COLO668 (cell line): Measurements from ENCODE around the gene OLFML2A.
A peak's percentile ranks its signal among the peaks of the same experiment; 100 is the strongest.
"Not testable (repeated sequence)": the region's sequence is repeated elsewhere in the genome, so short reads cannot be mapped to it uniquely, and the experiment has no call there.

ENCODE experiments used
- DNase-seq: peaks from one replicate; lab custom pipeline; 2025; ENCODE audit not compliant: unreplicated experiment; lab: John Stamatoyannopoulos, UW

OLFML2A gene

DNA sequence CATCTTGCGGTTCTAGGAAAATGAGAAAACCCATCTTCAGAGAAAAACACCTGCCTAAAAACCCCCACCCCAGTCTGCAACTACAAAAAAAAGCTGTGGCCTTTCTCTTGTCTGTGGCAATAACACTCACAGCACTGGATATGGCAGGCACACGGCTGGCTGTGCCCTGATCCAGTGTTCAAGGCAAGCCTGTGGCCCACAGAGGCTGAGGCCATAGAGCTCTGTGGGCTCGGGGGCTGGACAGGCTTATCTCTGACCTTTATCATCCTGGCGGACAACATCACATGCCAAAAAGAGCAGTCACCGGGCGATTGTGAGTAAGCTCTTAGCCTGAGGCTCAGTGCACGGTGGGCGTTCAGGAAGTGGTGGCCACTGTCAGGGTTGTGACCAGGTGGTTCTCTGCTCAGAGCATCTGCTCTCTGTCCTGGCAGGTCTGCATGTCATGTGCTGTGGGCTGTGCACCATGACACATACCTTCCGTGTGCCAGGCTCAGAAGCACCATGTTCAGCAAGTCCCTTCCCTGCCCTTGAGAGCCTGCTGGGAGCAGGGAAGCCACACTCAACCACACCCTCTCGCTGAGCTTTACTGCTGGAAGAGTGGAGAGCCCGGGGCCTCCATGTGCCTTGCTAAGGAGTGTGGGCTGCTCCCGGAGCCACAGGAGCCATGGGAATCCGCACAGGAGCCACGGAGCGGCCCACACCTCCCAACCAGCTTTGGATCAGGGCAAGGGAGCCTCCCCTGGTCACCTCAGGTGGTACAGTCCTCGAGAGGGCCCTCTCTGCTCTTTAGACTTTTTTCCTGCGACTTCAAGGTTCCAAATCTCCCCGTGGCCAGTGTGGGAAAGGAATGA lies 41.7 kb downstream of the OLFML2A start:
- peak; percentile 25 for DNase-seq

DNA sequence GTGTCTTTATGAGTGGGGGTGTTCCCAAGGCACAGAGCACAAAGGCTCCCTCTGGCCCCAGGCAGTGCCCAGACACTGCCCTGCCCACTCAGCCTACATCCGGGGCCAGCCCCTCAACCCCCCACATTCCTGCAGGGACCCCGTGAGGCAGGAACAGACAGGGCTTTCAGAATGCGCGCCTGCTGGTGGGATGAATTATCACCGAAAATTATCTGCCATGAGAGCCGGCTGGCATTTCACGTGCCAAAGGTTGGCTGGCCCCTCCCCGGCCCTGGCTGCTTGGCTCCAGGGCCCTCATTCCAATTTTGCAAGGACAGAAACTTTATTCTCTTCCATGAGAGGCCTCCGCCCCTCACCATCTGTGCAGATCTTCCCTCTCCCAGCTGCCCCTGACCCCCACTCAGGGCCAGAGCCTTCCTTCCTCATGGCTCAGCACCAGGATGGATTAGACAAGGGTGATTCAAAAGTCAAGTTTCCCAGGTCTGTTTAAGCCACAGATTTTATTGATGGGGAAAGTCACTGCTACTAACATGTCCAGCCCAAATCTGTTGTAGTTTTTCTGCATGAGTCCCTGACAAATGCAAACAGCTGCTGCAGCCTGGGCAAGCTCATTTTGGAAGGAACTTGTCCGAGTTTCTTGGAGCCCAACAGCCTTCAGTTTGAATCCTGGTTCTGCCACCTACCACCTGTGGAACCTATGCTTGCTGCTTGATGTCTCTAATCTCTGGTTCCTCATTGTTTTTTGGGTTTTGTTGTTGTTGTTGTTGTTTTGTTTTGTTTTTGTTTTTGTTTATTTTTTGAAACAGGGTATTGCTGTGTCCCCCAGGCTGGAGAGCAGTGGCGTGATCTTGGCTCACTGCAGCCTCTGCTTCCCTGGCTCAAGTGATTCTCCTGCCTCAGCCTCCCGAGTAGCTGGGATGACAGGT lies 44.0 kb downstream of the OLFML2A start:
- DNase-seq = no peak

DNA sequence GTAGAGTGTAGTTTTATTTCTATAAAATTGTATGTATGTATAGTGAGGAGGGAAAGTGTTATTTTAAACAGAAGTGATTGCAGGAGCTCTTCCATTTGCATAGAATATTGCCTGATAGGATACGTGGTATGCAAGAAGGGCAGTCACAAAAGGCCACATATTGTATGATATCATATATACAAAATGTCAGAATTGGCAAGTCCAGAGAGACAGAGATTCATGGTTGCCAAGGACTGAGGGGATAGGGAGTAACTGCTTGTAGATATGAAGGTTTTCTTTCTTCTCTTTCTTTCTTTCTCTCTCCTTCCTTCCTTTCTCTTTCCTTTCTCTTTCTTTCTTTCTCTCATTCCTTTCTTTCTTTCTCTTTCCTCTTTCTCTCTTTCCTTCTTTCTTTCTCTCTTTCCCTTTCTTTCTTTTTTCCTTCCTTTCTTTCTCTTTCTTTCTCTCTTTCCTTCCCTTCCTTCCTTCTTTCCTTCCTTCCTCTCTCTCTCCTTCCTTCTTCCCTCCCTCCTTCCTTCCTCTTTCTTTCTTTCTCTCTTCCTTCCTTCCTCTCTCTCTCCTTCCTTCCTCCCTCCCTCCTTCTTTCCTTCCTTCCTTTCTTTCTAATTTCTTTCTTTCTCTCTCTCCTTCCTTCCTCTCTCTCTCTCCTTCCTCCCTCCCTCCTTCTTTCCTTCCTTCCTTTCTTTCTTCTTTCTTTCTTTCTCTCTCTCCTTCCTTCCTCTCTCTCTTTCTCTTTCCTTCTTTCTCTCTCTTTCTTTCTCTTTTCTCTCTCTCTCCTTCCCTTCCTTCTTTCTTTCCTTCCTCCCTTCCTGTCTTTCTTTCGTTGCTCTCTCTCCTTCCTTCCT lies 51.8 kb downstream of the OLFML2A start:
- no peak for DNase-seq

- no peak for DNase-seq
Observed at GRCh38 chr9:124829334-124829669, 52.4 kb downstream of the OLFML2A start.

DNA sequence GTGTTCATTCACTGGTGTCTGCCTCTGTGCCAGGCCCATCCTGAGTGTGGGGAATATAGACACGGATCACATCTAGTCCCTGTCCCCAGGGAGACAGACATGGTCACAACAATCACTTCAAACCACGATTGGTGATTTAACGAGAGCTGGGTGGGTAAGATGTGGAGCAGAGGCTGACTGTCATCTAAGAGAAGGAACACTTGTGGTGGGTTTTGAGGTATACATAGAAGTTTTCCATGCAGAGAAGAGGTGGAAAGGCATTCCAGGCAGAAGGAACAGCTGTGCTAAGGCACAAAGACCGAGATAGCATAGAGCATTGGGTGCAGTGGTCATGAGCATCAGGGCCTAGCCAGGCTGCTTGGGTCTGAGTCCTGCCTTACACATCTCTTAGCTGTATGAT lies 53.7 kb downstream of the OLFML2A start:
- no peak for DNase-seq

GRCh38 chr9:124831642-124832364 lies 54.9 kb downstream of the OLFML2A start:
- DNase-seq = no peak

DNA sequence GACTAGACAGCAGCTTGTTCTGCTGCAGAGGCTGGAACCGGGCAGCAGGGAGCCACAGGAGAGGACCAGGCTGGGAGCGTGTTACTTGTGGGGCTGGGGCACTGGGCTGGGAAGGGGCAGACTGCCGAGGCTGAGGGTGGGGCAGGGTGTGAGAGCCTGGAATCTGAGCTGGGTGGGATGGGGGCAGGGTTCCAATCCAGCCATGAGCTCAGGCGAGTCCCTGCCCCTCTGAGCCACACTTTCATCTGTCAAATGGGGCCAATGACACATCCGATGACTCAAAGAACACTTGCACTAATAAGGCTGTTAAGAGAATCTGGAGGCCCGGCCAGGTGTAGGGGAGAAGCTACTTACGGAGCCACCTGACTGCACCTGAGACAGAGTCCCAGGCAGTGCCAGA lies 57.7 kb downstream of the OLFML2A start:
- DNase-seq = peak; percentile 63

GRCh38 chr9:124835026-124835557 lies 58.2 kb downstream of the OLFML2A start:
- DNase-seq = peak; percentile 93

- not testable (repeated sequence) for DNase-seq
Observed at GRCh38 chr9:124838132-124838531, 61.2 kb downstream of the OLFML2A start.

- not testable (repeated sequence) for DNase-seq
Observed at GRCh38 chr9:124838567-124839275, 61.8 kb downstream of the OLFML2A start.

- DNase-seq = peak; percentile 89
Observed at GRCh38 chr9:124839612-124840299, 62.8 kb downstream of the OLFML2A start.

GRCh38 chr9:124840300-124840833 lies 63.4 kb downstream of the OLFML2A start:
- peak; percentile 67 for DNase-seq

GRCh38 chr9:124841075-124841821 lies 64.3 kb downstream of the OLFML2A start:
- DNase-seq = no peak

GRCh38 chr9:124843456-124844034 lies 66.6 kb downstream of the OLFML2A start:
- no peak for DNase-seq

GRCh38 chr9:124844291-124844690 lies 67.4 kb downstream of the OLFML2A start:
- no peak for DNase-seq

DNA sequence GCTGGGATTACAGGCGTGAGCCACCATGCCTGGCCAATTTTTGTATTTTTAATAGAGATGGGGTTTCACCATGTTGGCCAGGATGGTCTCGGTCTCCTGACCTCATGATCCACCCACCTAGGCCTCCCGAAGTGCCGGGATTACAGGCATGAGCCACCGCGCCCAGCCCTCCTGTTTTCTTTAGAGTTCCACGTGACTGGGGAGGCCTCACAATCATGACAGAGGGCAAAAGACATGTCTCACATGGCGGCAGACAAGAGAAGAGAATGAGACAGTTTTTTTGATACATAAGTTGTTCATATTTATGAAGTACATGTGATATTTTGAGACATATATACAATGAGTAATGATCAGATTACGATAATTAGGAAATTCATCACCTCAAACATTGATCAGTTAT lies 69.5 kb downstream of the OLFML2A start:
- not testable (repeated sequence) for DNase-seq

GRCh38 chr9:124846969-124847368 lies 70.0 kb downstream of the OLFML2A start:
- DNase-seq = no peak

DNA sequence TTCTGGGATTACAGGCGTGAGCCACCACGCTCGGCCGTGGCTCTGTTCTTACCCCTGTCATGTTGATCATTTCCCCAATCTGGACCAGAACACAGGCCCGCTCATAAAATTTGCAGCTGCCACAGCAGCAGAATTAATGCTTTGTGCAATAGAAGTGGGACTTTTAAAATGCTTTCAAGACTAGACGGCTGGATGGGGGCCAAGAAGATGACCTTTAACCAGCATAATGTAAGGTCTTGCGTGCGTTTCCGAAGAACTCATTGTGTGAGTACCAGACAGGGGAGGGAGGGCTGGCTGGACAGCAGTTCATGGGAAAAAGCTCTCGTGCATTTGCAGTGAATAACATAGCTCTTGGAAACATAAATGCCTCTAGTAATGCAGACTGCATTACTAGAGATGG lies 72.9 kb downstream of the OLFML2A start:
- DNase-seq = no peak
